Measurements from ENCODE around the gene CEP44.

Gene CEP44

GRCh38 chr4:174324725-174325124 is 41.0 kb downstream of the CEP44 start:
- Histone ChIP-seq H3K79me1 (ENCODE audit: low read length) (no peaks in the 10 kb centered on the region), H2BK120ac (ENCODE audit: low read depth, low read length) (no peak overlapping the region), H3K27me3 (ENCODE audit: insufficient read depth, low read length, poor library complexity) (no peaks in the 10 kb centered on the region), H3K18ac (ENCODE audit: low read length) (no peak overlapping the region), H3K9ac (ENCODE audit: low read length) (no peak overlapping the region), H3K36me3 (ENCODE audit: control insufficient read depth, insufficient read depth, low read length) (no peaks in the 10 kb centered on the region), H3K4me2 (ENCODE audit: low read length) (no peak overlapping the region), H3K79me2 (ENCODE audit: control insufficient read depth, insufficient read depth, low read length) (no peaks in the 10 kb centered on the region), H3K4me3 (ENCODE audit: low read length) (no peak overlapping the region), H4K5ac (ENCODE audit: low read length) (no peak overlapping the region), H3K56ac (ENCODE audit: low read length) (no peak overlapping the region), H4K8ac (ENCODE audit: low read depth, low read length) (no peak overlapping the region), H3K4ac (ENCODE audit: low read depth, low read length) (no peak overlapping the region), H3K4me1 (ENCODE audit: control insufficient read depth, low read depth, low read length) (no peaks in the 10 kb centered on the region), H3K27ac (ENCODE audit: low read depth, low read length) (no peak overlapping the region), H3K23ac (ENCODE audit: low read length) (no peak overlapping the region), H2BK15ac (replicated peaks; ENCODE audit: low read depth) (no peak overlapping the region), H2BK5ac (ENCODE audit: low read length) (no peak overlapping the region), H2AK5ac (ENCODE audit: low read length) (no peak overlapping the region)
- DNase-seq, result no peak
- WGBS (ENCODE audit: extremely low coverage, insufficient coverage, low lambda C conversion rate), result no CpG with 5 or more reads among the region's 2 CpGs

- no peak overlapping the region for H4K8ac ChIP-seq (ENCODE audit: low read depth, low read length)
- no peak overlapping the region for H3K4me2 ChIP-seq (ENCODE audit: low read length)
- H3K23ac ChIP-seq (ENCODE audit: low read length), result no peak overlapping the region
- H2AK5ac ChIP-seq (ENCODE audit: low read length), result no peak overlapping the region
- H3K79me2 ChIP-seq (ENCODE audit: control insufficient read depth, insufficient read depth, low read length), result no peaks in the 10 kb centered on the region
- H2BK5ac ChIP-seq (ENCODE audit: low read length), result no peak overlapping the region
- H3K56ac ChIP-seq (ENCODE audit: low read length), result no peak overlapping the region
- H3K36me3 ChIP-seq (ENCODE audit: control insufficient read depth, insufficient read depth, low read length), result no peaks in the 10 kb centered on the region
- no peak for DNase-seq
- H3K27me3 ChIP-seq (ENCODE audit: insufficient read depth, low read length, poor library complexity), result no peaks in the 10 kb centered on the region
- H2BK15ac ChIP-seq (replicated peaks; ENCODE audit: low read depth), result no peak overlapping the region
- no peaks in the 10 kb centered on the region for H3K4me1 ChIP-seq (ENCODE audit: control insufficient read depth, low read depth, low read length)
- H3K4me3 ChIP-seq (ENCODE audit: low read length), result no peak overlapping the region
- H3K18ac ChIP-seq (ENCODE audit: low read length), result no peak overlapping the region
- no peak overlapping the region for H2BK120ac ChIP-seq (ENCODE audit: low read depth, low read length)
- 100% methylated on average over 1 of the region's 4 CpGs for WGBS (ENCODE audit: extremely low coverage, insufficient coverage, low lambda C conversion rate)
- H3K27ac ChIP-seq (ENCODE audit: low read depth, low read length), result no peak overlapping the region
- H3K4ac ChIP-seq (ENCODE audit: low read depth, low read length), result no peak overlapping the region
- H3K9ac ChIP-seq (ENCODE audit: low read length), result no peak overlapping the region
- no peaks in the 10 kb centered on the region for H3K79me1 ChIP-seq (ENCODE audit: low read length)
- no peak overlapping the region for H4K5ac ChIP-seq (ENCODE audit: low read length)
These were observed 49.2 kb downstream of the CEP44 start for GRCh38 chr4:174332741-174333493.

GRCh38 chr4:174334628-174335027 is 50.9 kb downstream of the CEP44 start:
- no peak overlapping the region for H2AK5ac ChIP-seq (ENCODE audit: low read length)

GRCh38 chr4:174340714-174341113 is 57.0 kb downstream of the CEP44 start:
- H3K4me2 ChIP-seq (ENCODE audit: low read length), result no peak overlapping the region
- H2BK15ac ChIP-seq (replicated peaks; ENCODE audit: low read depth), result no peak overlapping the region
- H3K18ac ChIP-seq (ENCODE audit: low read length), result no peak overlapping the region
- no peaks in the 10 kb centered on the region for H3K79me2 ChIP-seq (ENCODE audit: control insufficient read depth, insufficient read depth, low read length)
- WGBS (ENCODE audit: extremely low coverage, insufficient coverage, low lambda C conversion rate), result no CpG with 5 or more reads among the region's 2 CpGs
- H3K56ac ChIP-seq (ENCODE audit: low read length), result no peak overlapping the region
- no peaks in the 10 kb centered on the region for H3K36me3 ChIP-seq (ENCODE audit: control insufficient read depth, insufficient read depth, low read length)
- no peaks in the 10 kb centered on the region for H3K27me3 ChIP-seq (ENCODE audit: insufficient read depth, low read length, poor library complexity)
- H3K27ac ChIP-seq (ENCODE audit: low read depth, low read length), result no peak overlapping the region
- no peak overlapping the region for H3K23ac ChIP-seq (ENCODE audit: low read length)
- no peak overlapping the region for H3K4me3 ChIP-seq (ENCODE audit: low read length)
- H3K4me1 ChIP-seq (ENCODE audit: control insufficient read depth, low read depth, low read length), result no peaks in the 10 kb centered on the region
- no peak overlapping the region for H2BK120ac ChIP-seq (ENCODE audit: low read depth, low read length)
- H2BK5ac ChIP-seq (ENCODE audit: low read length), result no peak overlapping the region
- H4K8ac ChIP-seq (ENCODE audit: low read depth, low read length), result no peak overlapping the region
- DNase-seq, result no peak
- no peak overlapping the region for H4K5ac ChIP-seq (ENCODE audit: low read length)
- no peak overlapping the region for H3K4ac ChIP-seq (ENCODE audit: low read depth, low read length)
- no peaks in the 10 kb centered on the region for H3K79me1 ChIP-seq (ENCODE audit: low read length)
- no peak overlapping the region for H3K9ac ChIP-seq (ENCODE audit: low read length)
- H2AK5ac ChIP-seq (ENCODE audit: low read length), result no peak overlapping the region

More at GRCh38 chr4:174334628-174335027, 50.9 kb downstream of the CEP44 start:
- DNase-seq, result no peak
- Histone ChIP-seq H3K79me1 (ENCODE audit: low read length) (no peaks in the 10 kb centered on the region), H4K8ac (ENCODE audit: low read depth, low read length) (no peak overlapping the region), H3K4me1 (ENCODE audit: control insufficient read depth, low read depth, low read length) (no peaks in the 10 kb centered on the region), H3K27ac (ENCODE audit: low read depth, low read length) (no peak overlapping the region), H3K4me3 (ENCODE audit: low read length) (no peak overlapping the region), H3K4me2 (ENCODE audit: low read length) (no peak overlapping the region), H3K36me3 (ENCODE audit: control insufficient read depth, insufficient read depth, low read length) (no peaks in the 10 kb centered on the region), H3K79me2 (ENCODE audit: control insufficient read depth, insufficient read depth, low read length) (no peaks in the 10 kb centered on the region), H3K18ac (ENCODE audit: low read length) (no peak overlapping the region), H4K5ac (ENCODE audit: low read length) (no peak overlapping the region), H3K23ac (ENCODE audit: low read length) (no peak overlapping the region), H3K56ac (ENCODE audit: low read length) (no peak overlapping the region), H2BK120ac (ENCODE audit: low read depth, low read length) (no peak overlapping the region), H2BK5ac (ENCODE audit: low read length) (no peak overlapping the region), H3K27me3 (ENCODE audit: insufficient read depth, low read length, poor library complexity) (no peaks in the 10 kb centered on the region), H3K4ac (ENCODE audit: low read depth, low read length) (no peak overlapping the region), H2BK15ac (replicated peaks; ENCODE audit: low read depth) (no peak overlapping the region), H3K9ac (ENCODE audit: low read length) (no peak overlapping the region)
- no CpG with 5 or more reads among the region's 3 CpGs for WGBS (ENCODE audit: extremely low coverage, insufficient coverage, low lambda C conversion rate)

GRCh38 chr4:174349156-174349555 is 65.4 kb downstream of the CEP44 start:
- Histone ChIP-seq H3K36me3 (ENCODE audit: control insufficient read depth, insufficient read depth, low read length) (no peaks in the 10 kb centered on the region), H4K5ac (ENCODE audit: low read length) (no peak overlapping the region), H2BK5ac (ENCODE audit: low read length) (no peak overlapping the region), H3K79me2 (ENCODE audit: control insufficient read depth, insufficient read depth, low read length) (no peaks in the 10 kb centered on the region), H3K4me2 (ENCODE audit: low read length) (no peak overlapping the region), H3K4ac (ENCODE audit: low read depth, low read length) (no peak overlapping the region), H2BK15ac (replicated peaks; ENCODE audit: low read depth) (no peak overlapping the region), H3K27ac (ENCODE audit: low read depth, low read length) (no peak overlapping the region), H3K27me3 (ENCODE audit: insufficient read depth, low read length, poor library complexity) (no peaks in the 10 kb centered on the region), H3K9ac (ENCODE audit: low read length) (no peak overlapping the region), H2AK5ac (ENCODE audit: low read length) (no peak overlapping the region), H3K4me3 (ENCODE audit: low read length) (no peak overlapping the region), H3K18ac (ENCODE audit: low read length) (no peak overlapping the region), H4K8ac (ENCODE audit: low read depth, low read length) (no peak overlapping the region), H2BK120ac (ENCODE audit: low read depth, low read length) (no peak overlapping the region), H3K4me1 (ENCODE audit: control insufficient read depth, low read depth, low read length) (no peaks in the 10 kb centered on the region), H3K23ac (ENCODE audit: low read length) (no peak overlapping the region), H3K79me1 (ENCODE audit: low read length) (no peaks in the 10 kb centered on the region), H3K56ac (ENCODE audit: low read length) (no peak overlapping the region)
- peak; percentile 26 for DNase-seq
- no CpG with 5 or more reads among the region's 1 CpG for WGBS (ENCODE audit: extremely low coverage, insufficient coverage, low lambda C conversion rate)
